Measurements from ENCODE around the gene ADCY3. TPM values are rescaled to one million over a fixed set of nuclear protein-coding genes. Genes with fewer than 3 reads are reported as not detected.

ADCY3 gene
- polyA plus RNA-seq, 1 of the 3 experiments (the other 2 are of a cell fraction): 53.9 TPM

DNA sequence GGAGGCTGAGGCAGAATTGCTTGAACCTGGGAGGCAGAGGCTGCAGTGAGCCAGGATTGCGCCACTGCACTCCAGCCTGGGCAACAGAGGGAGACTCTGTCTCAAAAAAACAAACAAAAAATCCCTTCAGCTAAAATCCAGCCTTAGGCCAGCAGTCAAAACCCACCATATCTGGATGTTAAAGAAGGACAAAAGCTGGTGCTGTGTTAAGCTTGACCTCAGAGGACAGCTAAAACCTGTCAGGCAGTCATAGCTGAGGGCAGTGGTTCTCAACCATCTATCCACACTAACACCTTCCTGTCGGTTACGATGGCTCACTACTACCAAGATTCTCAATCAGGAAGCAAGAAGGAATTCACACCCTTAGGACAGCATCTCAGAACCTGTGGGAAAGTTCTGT lies 136.4 kb downstream of the ADCY3 start:
- WGBS (ENCODE audit: low lambda C conversion rate): 94% methylated on average over 3 of the region's 3 CpGs
- POLR2A ChIA-PET: interaction anchor here (1.3 kb wide), 1 partner anchor 10 kb away, joined by 5 read pairs; the partner anchor contains the start of genes CENPO and PTRHD1
- CTCF ChIA-PET: interaction anchor here (0.9 to 2.0 kb wide), 4 partner anchors 8 to 373 kb away, joined by 4 to 5 read pairs (median 5); no protein-coding TSS in a partner anchor

More for the DNA sequence above, 136.4 kb downstream of the ADCY3 start:
- no peaks in the 10 kb centered on the region for H3F3A ChIP-seq (replicated peaks; ENCODE audit: insufficient read depth)
- H3K4me2 ChIP-seq: no peak overlapping the region
- H3K9ac ChIP-seq: no peak overlapping the region
- TF ChIP-seq MXI1 (IDR thresholded peaks at IDR 0.05; ENCODE audit: low read depth, low read length): no peak
- TF ChIP-seq USF1 (IDR thresholded peaks at IDR 0.05; ENCODE audit: borderline replicate concordance, low read depth): no peak
- no peak for TF ChIP-seq TCF12 (IDR thresholded peaks at IDR 0.05)
- TF ChIP-seq TEAD4 (IDR thresholded peaks at IDR 0.05; ENCODE audit: borderline replicate concordance, insufficient read depth): no peak
- no peak for TF ChIP-seq ZBTB33 (IDR thresholded peaks at IDR 0.05; ENCODE audit: borderline replicate concordance, low read depth)
- TF ChIP-seq, protein P1, sequence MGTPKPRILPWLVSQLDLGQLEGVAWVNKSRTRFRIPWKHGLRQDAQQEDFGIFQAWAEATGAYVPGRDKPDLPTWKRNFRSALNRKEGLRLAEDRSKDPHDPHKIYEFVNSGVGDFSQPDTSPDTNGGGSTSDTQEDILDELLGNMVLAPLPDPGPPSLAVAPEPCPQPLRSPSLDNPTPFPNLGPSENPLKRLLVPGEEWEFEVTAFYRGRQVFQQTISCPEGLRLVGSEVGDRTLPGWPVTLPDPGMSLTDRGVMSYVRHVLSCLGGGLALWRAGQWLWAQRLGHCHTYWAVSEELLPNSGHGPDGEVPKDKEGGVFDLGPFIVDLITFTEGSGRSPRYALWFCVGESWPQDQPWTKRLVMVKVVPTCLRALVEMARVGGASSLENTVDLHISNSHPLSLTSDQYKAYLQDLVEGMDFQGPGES (IDR thresholded peaks at IDR 0.05; ENCODE audit: low read depth, low read length): no peak
- no peak for TF ChIP-seq ELF1 (IDR thresholded peaks at IDR 0.05)
- no peak for TF ChIP-seq FOSL2 (IDR thresholded peaks at IDR 0.05; ENCODE audit: borderline replicate concordance, low read depth)
- TF ChIP-seq FOXM1 (IDR thresholded peaks at IDR 0.05; ENCODE audit: low read depth): no peak
- no peak for TF ChIP-seq MEF2A (IDR thresholded peaks at IDR 0.05; ENCODE audit: borderline replicate concordance, low read depth)
- no peak for TF ChIP-seq FOXJ3 (CRISPR knock-in tag; IDR thresholded peaks at IDR 0.05)
- TF ChIP-seq, protein P2, sequence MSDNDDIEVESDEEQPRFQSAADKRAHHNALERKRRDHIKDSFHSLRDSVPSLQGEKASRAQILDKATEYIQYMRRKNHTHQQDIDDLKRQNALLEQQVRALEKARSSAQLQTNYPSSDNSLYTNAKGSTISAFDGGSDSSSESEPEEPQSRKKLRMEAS (IDR thresholded peaks at IDR 0.05; ENCODE audit: low read depth): no peak
- no peak for TF ChIP-seq TAF1 (IDR thresholded peaks at IDR 0.05; ENCODE audit: borderline replicate concordance, low read depth, low read length)
- no peak for TF ChIP-seq SMC3 (IDR thresholded peaks at IDR 0.05; ENCODE audit: low read depth, low read length)
- TF ChIP-seq RCOR1 (IDR thresholded peaks at IDR 0.05; ENCODE audit: low read length): no peak
- H3K4me3 ChIP-seq (ENCODE audit: low read depth in 2 of 2, low read length in 1 of 2): no peak overlapping the region
- H3K9me2 ChIP-seq: no peaks in the 10 kb centered on the region
- no peaks in the 10 kb centered on the region for H3K36me3 ChIP-seq (replicated peaks in 1 of 2; ENCODE audit: control insufficient read depth in 1 of 2, insufficient read depth in 2 of 2, low read length in 1 of 2)
- no peaks in the 10 kb centered on the region for H3K79me2 ChIP-seq (ENCODE audit: insufficient read depth)
- no peaks in the 10 kb centered on the region for H3K27me3 ChIP-seq (ENCODE audit: insufficient read depth)
- H3K9me3 ChIP-seq: no peaks in the 10 kb centered on the region
- H3K27ac ChIP-seq (ENCODE audit: low read depth in 2 of 2, low read length in 1 of 2): no peak overlapping the region
- no peak overlapping the region for H2AFZ ChIP-seq (ENCODE audit: low read depth)
- H4K20me1 ChIP-seq (ENCODE audit: insufficient read depth): no peaks in the 10 kb centered on the region
- DNase-seq: no peak
- H3K4me1 ChIP-seq (ENCODE audit: control insufficient read depth in 1 of 2, insufficient read depth in 2 of 2, low read depth in 1 of 2, low read length in 1 of 2): no peaks in the 10 kb centered on the region
